H9 (cell line): Measurements from ENCODE around the gene FHL2. TPM values are rescaled to one million over a fixed set of nuclear protein-coding genes. Genes with fewer than 3 reads are reported as not detected.

Experiments
- DNase-seq: peaks from one replicate; pipeline ENCODE4 v3.0.0-alpha.2; 2017
- H2AFZ ChIP-seq: one replicate; pipeline ENCODE4 v1.6.1; 2013; ENCODE audit warnings: mild to moderate bottlenecking, low read length, control low read depth, moderate library complexity
- H2AK5ac ChIP-seq: 2 replicates; pipeline ENCODE4 v1.6.1; 2013; ENCODE audit warnings: low read length, control low read depth, mixed read lengths; ENCODE audit not compliant: insufficient read length
- H2BK120ac ChIP-seq: one replicate; pipeline ENCODE4 v1.6.1; 2013; ENCODE audit warnings: low read depth, mild to moderate bottlenecking, low read length, control low read depth, inconsistent platforms; ENCODE audit not compliant: poor library complexity, severe bottlenecking
- H2BK12ac ChIP-seq: 2 replicates; pipeline ENCODE4 v1.6.1; 2013; ENCODE audit warnings: low read length, control low read depth, mixed read lengths, low read depth; ENCODE audit not compliant: insufficient read length
- H2BK15ac ChIP-seq: 2 replicates; pipeline ENCODE4 v1.6.1; 2013; ENCODE audit warnings: low read depth, low read length, control low read depth
- H2BK20ac ChIP-seq: one replicate; pipeline ENCODE4 v1.6.1; 2013; ENCODE audit warnings: low read depth, mild to moderate bottlenecking, low read length, control low read depth, inconsistent platforms; ENCODE audit not compliant: poor library complexity, severe bottlenecking
- H2BK5ac ChIP-seq: 2 replicates; pipeline ENCODE4 v1.6.1; 2013; ENCODE audit warnings: low read length, control low read depth, mixed read lengths; ENCODE audit not compliant: insufficient read length
- H3K14ac ChIP-seq: 2 replicates; pipeline ENCODE4 v1.6.1; 2013; ENCODE audit warnings: low read length, control low read depth; ENCODE audit not compliant: insufficient read depth
- H3K18ac ChIP-seq: 2 replicates; pipeline ENCODE4 v1.6.1; 2013; ENCODE audit warnings: low read depth, mild to moderate bottlenecking, mixed read lengths, low read length, control low read depth; ENCODE audit not compliant: insufficient read length
- H3K23ac ChIP-seq: 2 replicates; pipeline ENCODE4 v1.6.1; 2013; ENCODE audit warnings: low read length, control low read depth, mixed read lengths, low read depth; ENCODE audit not compliant: insufficient read length
- H3K23me2 ChIP-seq: 2 replicates; pipeline ENCODE4 v1.6.1; 2013; ENCODE audit warnings: low read depth, mild to moderate bottlenecking, mixed read lengths, low read length, control low read depth; ENCODE audit not compliant: insufficient read length, poor library complexity, severe bottlenecking
- H3K27ac ChIP-seq: 2 replicates; pipeline ENCODE4 v1.5.1; 2013; ENCODE audit warnings: low read length, control low read depth, mixed read lengths, low read depth; ENCODE audit not compliant: insufficient read length
- H3K27me3 ChIP-seq: 2 replicates; pipeline ENCODE4 v1.6.1; 2013; ENCODE audit warnings: low read length, control low read depth, inconsistent platforms; ENCODE audit not compliant: insufficient read depth
- H3K4ac ChIP-seq: 2 replicates; pipeline ENCODE4 v1.6.1; 2013; ENCODE audit warnings: low read depth, mild to moderate bottlenecking, control low read depth, inconsistent platforms, low read length, moderate library complexity
- H3K4me1 ChIP-seq: 2 replicates; pipeline ENCODE4 v1.6.1; 2013; ENCODE audit warnings: low read length, control low read depth, inconsistent platforms; ENCODE audit not compliant: insufficient read depth
- H3K4me2 ChIP-seq: 2 replicates; pipeline ENCODE4 v1.6.1; 2013; ENCODE audit warnings: low read length, control low read depth, mixed read lengths; ENCODE audit not compliant: insufficient read length, insufficient read depth
- H3K56ac ChIP-seq: 2 replicates; pipeline ENCODE4 v1.6.1; 2013; ENCODE audit warnings: low read depth, mild to moderate bottlenecking, mixed read lengths, low read length, control low read depth; ENCODE audit not compliant: insufficient read length
- H3K79me1 ChIP-seq: 2 replicates; pipeline ENCODE4 v1.6.1; 2013; ENCODE audit warnings: low read depth, mild to moderate bottlenecking, moderate library complexity, low read length, control low read depth, inconsistent platforms; ENCODE audit not compliant: insufficient read depth, poor library complexity, severe bottlenecking
- H3K79me2 ChIP-seq: 2 replicates; pipeline ENCODE4 v1.6.1; 2013; ENCODE audit warnings: low read length, control low read depth, inconsistent platforms; ENCODE audit not compliant: insufficient read depth
- H3K9ac ChIP-seq: 2 replicates; pipeline ENCODE4 v1.6.1; 2013; ENCODE audit warnings: low read length, control low read depth, mixed read lengths; ENCODE audit not compliant: insufficient read length; ENCODE audit errors: extremely low read depth
- H3K9me3 ChIP-seq: one replicate; pipeline ENCODE4 v1.6.1; 2013; ENCODE audit warnings: low read depth, low read length, inconsistent platforms; ENCODE audit not compliant: control insufficient read depth
- H3T11ph ChIP-seq: one replicate; pipeline ENCODE4 v1.6.1; 2013; ENCODE audit warnings: mild to moderate bottlenecking, low read length, control low read depth, inconsistent platforms
- H4K20me1 ChIP-seq: one replicate; pipeline ENCODE4 v1.6.1; 2013; ENCODE audit not compliant: control insufficient read depth, insufficient read length, insufficient read depth
- H4K5ac ChIP-seq: 2 replicates; pipeline ENCODE4 v1.6.1; 2013; ENCODE audit warnings: low read depth, mild to moderate bottlenecking, mixed read lengths, low read length, control low read depth; ENCODE audit not compliant: insufficient read length
- H4K8ac ChIP-seq: replicated peaks from 2 replicates; pipeline ENCODE4 v1.6.1; 2013; ENCODE audit warnings: low read length, control low read depth, mixed read lengths, low read depth; ENCODE audit not compliant: insufficient read length
- H4K91ac ChIP-seq: 2 replicates; pipeline ENCODE4 v1.6.1; 2013; ENCODE audit warnings: low read depth, mild to moderate bottlenecking, moderate library complexity, mixed read lengths, low read length, control low read depth; ENCODE audit not compliant: insufficient read length
- H3K27ac Mint-ChIP-seq, 3 experiments: 2 replicates in 2 of 3; 3 replicates in 1 of 3; pipeline ENCODE4 v1.8.0; 2020 to 2021; ENCODE audit warnings: mixed read lengths in 3 of 3, mild to moderate bottlenecking in 1 of 3, moderate library complexity in 1 of 3
- H3K27me3 Mint-ChIP-seq: 2 replicates; pipeline ENCODE4 v1.8.0; 2021; ENCODE audit warnings: low read depth, mild to moderate bottlenecking, moderate library complexity, mixed read lengths
- H3K36me3 Mint-ChIP-seq, 3 experiments: 2 replicates in 2 of 3; 3 replicates in 1 of 3; pipeline ENCODE4 v1.8.0; 2020 to 2021; ENCODE audit warnings: low read depth in 3 of 3, mixed read lengths in 3 of 3; ENCODE audit not compliant: insufficient read depth in 1 of 3
- H3K4me1 Mint-ChIP-seq, 2 experiments: 2 replicates each; pipeline ENCODE4 v1.8.0; 2020; ENCODE audit warnings: mixed read lengths in 2 of 2
- H3K4me3 Mint-ChIP-seq, 2 experiments: 2 replicates in 1 of 2; 3 replicates in 1 of 2; pipeline ENCODE4 v1.8.0; 2020 to 2021; ENCODE audit warnings: mild to moderate bottlenecking in 2 of 2, mixed read lengths in 2 of 2, moderate library complexity in 1 of 2
- H3K9me3 Mint-ChIP-seq, 2 experiments: 2 replicates in 1 of 2; 3 replicates in 1 of 2; pipeline ENCODE4 v1.8.0; 2020; ENCODE audit warnings: mild to moderate bottlenecking in 2 of 2, mixed read lengths in 2 of 2, moderate library complexity in 1 of 2
- WGBS: extraction: QIAGEN DNeasy Blood & Tissue Kit; methylation state at CpG from one replicate; pipeline ENCODE4 v1.1.7; 2013; ENCODE audit warnings: missing lambda C conversion rate, low lambda C conversion rate, mixed read lengths; ENCODE audit not compliant: insufficient read length; ENCODE audit errors: extremely low coverage; 5-methylcytosine and 5-hydroxymethylcytosine counted together
- total RNA-seq: library from RNA; stranded (reverse); gene quantifications from 2 replicates; pipeline ENCODE4 v1.2.1, GENCODE V29; 2021
- TF ChIP-seq, protein P1 (sequence below): fragments of 200-600 bp; sonication (generic); conservative IDR thresholded peaks from 3 replicates; pipeline ENCODE4 v1.8.0; 2021; ENCODE audit warnings: antibody characterized with exemption, mild to moderate bottlenecking

Gene FHL2
- total RNA-seq, 1 experiment from 2014 or later = 34.9 TPM

DNA sequence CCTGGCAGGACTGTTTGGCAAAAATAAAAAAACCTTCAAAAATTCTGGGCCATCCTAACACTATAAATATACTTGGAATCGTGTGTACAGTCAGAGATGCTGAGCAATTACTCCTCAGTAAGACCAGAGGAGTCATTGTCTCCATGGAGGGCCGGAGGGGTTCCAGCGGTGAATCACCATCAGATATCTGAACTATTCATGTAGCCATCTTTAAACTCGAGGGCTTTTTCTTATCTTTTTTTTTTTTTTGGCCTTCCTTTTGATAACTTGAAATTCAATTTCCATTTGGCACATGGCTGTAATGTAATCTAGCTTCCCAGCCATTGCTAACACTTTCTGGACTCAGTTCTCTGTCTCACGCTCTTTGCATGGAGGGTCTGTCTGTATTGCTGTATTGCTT, 7.4 kb upstream of the FHL2 start:
- Mint-ChIP-seq H3K27ac (no peak overlapping the region), H3K4me3 (no peak overlapping the region), H3K9me3 (no peaks in the 10 kb centered on the region), H3K4me1 (peaks cover 18 to 19% of the 10 kb centered on the region in 2 experiments), H3K36me3 (no peaks in the 10 kb centered on the region), H3K27me3 (peaks cover 10% of the 10 kb centered on the region; the same call in 1 of the 2 replicates)
- Histone ChIP-seq H3K56ac (no peak overlapping the region), H3K23ac (no peak overlapping the region), H3T11ph (no peak overlapping the region), H3K4ac (no peak overlapping the region), H3K27ac (no peak overlapping the region), H2BK12ac (no peak overlapping the region), H3K18ac (no peak overlapping the region), H2AK5ac (no peak overlapping the region), H3K23me2 (no peaks in the 10 kb centered on the region), H2AFZ (no peak overlapping the region), H3K4me1 (peaks cover 2% of the 10 kb centered on the region; the same call in 1 of the 2 replicates), H3K27me3 (no peaks in the 10 kb centered on the region), H2BK5ac (no peak overlapping the region), H4K91ac (no peak overlapping the region), H2BK15ac (no peak overlapping the region), H2BK20ac (no peak overlapping the region), H3K4me2 (no peak overlapping the region), H4K5ac (no peak overlapping the region), H2BK120ac (no peak overlapping the region), H3K9me3 (no peaks in the 10 kb centered on the region), H4K8ac (no peak overlapping the region), H3K79me1 (no peaks in the 10 kb centered on the region), H3K9ac (no peak overlapping the region), H4K20me1 (no peaks in the 10 kb centered on the region), H3K14ac (no peak overlapping the region), H3K79me2 (no peaks in the 10 kb centered on the region)
- DNase-seq = no peak
- TF ChIP-seq, protein P1, sequence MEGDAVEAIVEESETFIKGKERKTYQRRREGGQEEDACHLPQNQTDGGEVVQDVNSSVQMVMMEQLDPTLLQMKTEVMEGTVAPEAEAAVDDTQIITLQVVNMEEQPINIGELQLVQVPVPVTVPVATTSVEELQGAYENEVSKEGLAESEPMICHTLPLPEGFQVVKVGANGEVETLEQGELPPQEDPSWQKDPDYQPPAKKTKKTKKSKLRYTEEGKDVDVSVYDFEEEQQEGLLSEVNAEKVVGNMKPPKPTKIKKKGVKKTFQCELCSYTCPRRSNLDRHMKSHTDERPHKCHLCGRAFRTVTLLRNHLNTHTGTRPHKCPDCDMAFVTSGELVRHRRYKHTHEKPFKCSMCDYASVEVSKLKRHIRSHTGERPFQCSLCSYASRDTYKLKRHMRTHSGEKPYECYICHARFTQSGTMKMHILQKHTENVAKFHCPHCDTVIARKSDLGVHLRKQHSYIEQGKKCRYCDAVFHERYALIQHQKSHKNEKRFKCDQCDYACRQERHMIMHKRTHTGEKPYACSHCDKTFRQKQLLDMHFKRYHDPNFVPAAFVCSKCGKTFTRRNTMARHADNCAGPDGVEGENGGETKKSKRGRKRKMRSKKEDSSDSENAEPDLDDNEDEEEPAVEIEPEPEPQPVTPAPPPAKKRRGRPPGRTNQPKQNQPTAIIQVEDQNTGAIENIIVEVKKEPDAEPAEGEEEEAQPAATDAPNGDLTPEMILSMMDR = no peak
- no CpG with 5 or more reads among the region's 5 CpGs for WGBS
